CD4-positive, alpha-beta T cell treated with Interleukin-2 at 100 ng/mL for 4 hours (primary cell): ENCODE data around the gene CFAP97D1.

Experiments
- DNase-seq: peaks from one replicate; pipeline ENCODE4 v3.0.0-alpha.2; 2020; ENCODE audit warnings: low spot score

The CFAP97D1 gene

DNA sequence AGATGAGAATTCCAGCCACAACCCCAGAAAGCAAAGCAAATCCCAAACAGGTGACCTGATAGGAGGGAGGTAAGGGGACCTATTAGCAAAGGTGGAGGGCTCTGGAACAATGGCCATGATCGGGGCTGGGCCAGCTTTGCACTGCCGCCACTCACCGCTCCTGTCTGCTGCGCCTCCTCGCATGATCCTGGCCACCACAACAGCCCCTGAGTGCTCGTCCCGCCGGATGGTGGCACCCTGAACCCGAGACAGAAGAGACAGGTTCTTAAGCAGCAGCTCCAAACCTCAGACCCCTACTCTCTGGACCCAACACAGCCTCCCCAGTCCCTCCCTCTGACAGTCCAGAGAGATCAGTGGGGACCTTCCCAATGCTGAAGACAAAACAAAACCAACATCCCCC is 47.4 kb downstream of the CFAP97D1 start:
- no peak for DNase-seq

DNA sequence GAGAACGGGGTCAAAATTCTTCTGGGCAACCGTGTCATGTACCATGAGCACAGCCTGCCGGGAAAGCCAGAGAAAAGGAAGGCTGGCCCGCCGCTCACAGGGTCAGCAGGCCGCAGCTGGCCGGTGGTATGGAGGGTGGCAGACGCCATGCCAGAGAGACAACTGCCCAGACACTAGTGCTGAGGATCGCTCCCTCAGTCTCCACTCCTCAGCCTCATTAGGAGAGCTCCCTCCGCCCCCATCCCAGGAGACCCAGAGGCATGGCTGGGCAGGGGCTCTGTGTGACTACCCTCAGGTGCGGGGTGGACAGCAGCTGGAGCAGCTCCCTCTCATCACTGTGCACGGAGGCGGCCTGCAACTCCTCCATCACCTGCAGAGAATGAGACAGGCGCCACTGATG is 49.5 kb downstream of the CFAP97D1 start:
- no peak for DNase-seq

DNA sequence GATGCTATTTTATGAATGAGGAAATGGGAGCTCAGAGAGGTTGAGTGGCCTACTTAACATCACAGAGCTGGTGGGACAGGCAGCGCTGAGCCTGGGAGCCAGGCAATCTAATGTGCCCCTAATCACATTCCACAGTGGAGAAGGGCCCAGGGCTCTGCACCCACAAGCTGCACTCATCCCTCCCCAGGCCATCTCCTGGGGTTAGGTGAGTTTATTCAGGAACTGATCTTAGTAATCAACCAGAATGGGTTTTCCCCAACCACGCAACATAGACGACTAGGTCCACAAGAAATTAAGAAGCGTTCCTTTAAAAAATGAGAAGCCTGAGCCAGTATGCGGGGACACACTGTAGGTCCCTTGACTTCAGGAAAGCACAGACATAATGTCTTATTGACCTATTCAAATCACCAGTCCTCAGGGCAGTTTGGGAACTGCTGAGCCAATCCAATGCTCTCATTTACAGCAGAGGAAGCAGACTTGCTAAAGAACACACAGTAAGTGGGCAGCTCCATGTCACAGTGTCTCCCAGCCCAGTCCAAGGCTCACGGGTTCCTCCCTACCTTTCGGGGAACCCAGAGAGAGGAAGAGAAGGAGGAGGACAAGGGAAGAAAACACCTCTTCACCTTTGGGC is 50.4 kb downstream of the CFAP97D1 start:
- no peak for DNase-seq

GRCh38 chr17:43831633-43832032 is 51.4 kb downstream of the CFAP97D1 start:
- no peak for DNase-seq

GRCh38 chr17:43832168-43832975 is 52.1 kb downstream of the CFAP97D1 start:
- DNase-seq: no peak

- peak; percentile 32 for DNase-seq
Measured at GRCh38 chr17:43832976-43833829, 53.0 kb downstream of the CFAP97D1 start, which contains the start of gene MPP3. Gene MPP3 (minus strand): TSS chr17:43833146. CDS start chr17:43831906, 1,240 bp downstream.

DNA sequence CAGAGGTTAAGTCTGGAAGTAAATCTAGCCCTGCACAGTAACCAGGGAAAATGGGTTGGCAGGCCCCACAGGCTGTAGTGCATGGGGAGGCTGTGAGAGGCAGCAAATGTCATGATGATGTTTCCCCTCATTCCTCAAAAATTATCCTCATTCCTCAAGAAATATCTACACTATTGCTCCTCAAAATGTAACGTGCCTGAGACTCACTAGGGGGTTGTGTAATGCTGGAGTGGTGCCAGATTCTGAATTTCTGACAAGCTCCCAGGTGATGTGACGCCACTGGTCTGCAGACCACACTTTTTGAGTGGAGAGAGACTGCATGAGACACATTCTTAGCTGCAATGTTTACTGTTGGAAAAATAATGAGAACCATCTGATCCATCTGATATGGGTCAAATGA is 53.9 kb downstream of the CFAP97D1 start:
- DNase-seq: no peak
